HepG2 (cell line): Measurements from ENCODE around the gene TM2D3. TPM values are rescaled to one million over a fixed set of nuclear protein-coding genes. Genes with fewer than 3 reads are reported as not detected.
A peak's percentile ranks its signal among the peaks of the same experiment; 100 is the strongest.

Experiments
- FOXP1 ChIP-seq, 2 experiments: fragments of 450-650 bp in 1 of 2; IDR thresholded peaks; 2 replicates each; pipeline ENCODE4 v1.6.1; 2017 to 2018; ENCODE audit warnings: antibody characterized with exemption in 1 of 2
- GTF2F1 ChIP-seq: fragments of 150-350 bp; IDR thresholded peaks from 2 replicates; pipeline ENCODE4 v1.6.1; 2014; ENCODE audit warnings: low read length
- HOXA5 ChIP-seq: sonication (generic); formaldehyde crosslinking; IDR thresholded peaks from 2 replicates; pipeline ENCODE4 v1.4.0; 2020; ENCODE audit warnings: missing genetic modification reagents
- KLF13 ChIP-seq: sonication (generic); formaldehyde crosslinking; IDR thresholded peaks from 2 replicates; pipeline ENCODE4 v1.4.0; 2020; ENCODE audit warnings: mild to moderate bottlenecking, missing genetic modification reagents
- PCBP1 ChIP-seq: fragments of 200-400 bp; formaldehyde crosslinking; IDR thresholded peaks from 2 replicates; pipeline ENCODE4 v1.6.1; 2017; ENCODE audit warnings: mild to moderate bottlenecking, low read depth, low read length, borderline replicate concordance
- PHF20 ChIP-seq: sonication (generic); formaldehyde crosslinking; IDR thresholded peaks from 2 replicates; pipeline ENCODE4 v1.5.0; 2020; ENCODE audit warnings: mild to moderate bottlenecking, missing genetic modification reagents
- POGZ ChIP-seq: sonication (generic); formaldehyde crosslinking; IDR thresholded peaks from 2 replicates; pipeline ENCODE4 v1.4.0; 2020; ENCODE audit warnings: mild to moderate bottlenecking, missing genetic modification reagents
- RAD21 ChIP-seq: fragments of 450-650 bp; formaldehyde crosslinking; IDR thresholded peaks from 2 replicates; pipeline ENCODE4 v1.5.0; 2020; ENCODE audit warnings: mild to moderate bottlenecking
- SP140L ChIP-seq: sonication (generic); formaldehyde crosslinking; IDR thresholded peaks from 2 replicates; pipeline ENCODE4 v1.4.0; 2020; ENCODE audit warnings: missing genetic modification reagents, borderline replicate concordance
- ZFP36L2 ChIP-seq: sonication (generic); formaldehyde crosslinking; IDR thresholded peaks from 2 replicates; pipeline ENCODE4 v1.4.0; 2020; ENCODE audit warnings: missing genetic modification reagents
- ZNF160 ChIP-seq: sonication (generic); formaldehyde crosslinking; IDR thresholded peaks from 2 replicates; pipeline ENCODE4 v1.8.0; 2022; ENCODE audit warnings: mild to moderate bottlenecking, inconsistent platforms, missing genetic modification reagents
- ZNF263 ChIP-seq: sonication (generic); formaldehyde crosslinking; IDR thresholded peaks from 2 replicates; pipeline ENCODE4 v1.4.0; 2020; ENCODE audit warnings: missing genetic modification reagents
- ZNF431 ChIP-seq: sonication (generic); formaldehyde crosslinking; IDR thresholded peaks from 2 replicates; pipeline ENCODE4 v1.9.0; 2022; ENCODE audit warnings: missing genetic modification reagents, low read depth, mild to moderate bottlenecking, borderline replicate concordance
- ZNF512B ChIP-seq: sonication (generic); formaldehyde crosslinking; IDR thresholded peaks from 2 replicates; pipeline ENCODE4 v1.5.1; 2020; ENCODE audit warnings: missing genetic modification reagents, mild to moderate bottlenecking, borderline replicate concordance
- ZNF567 ChIP-seq: sonication (generic); formaldehyde crosslinking; IDR thresholded peaks from 2 replicates; pipeline ENCODE4 v1.8.1; 2023; ENCODE audit warnings: mild to moderate bottlenecking, missing genetic modification reagents, borderline replicate concordance
- ZNF570 ChIP-seq: sonication (generic); formaldehyde crosslinking; IDR thresholded peaks from 2 replicates; pipeline ENCODE4 v1.4.0; 2020; ENCODE audit warnings: mild to moderate bottlenecking, missing genetic modification reagents, borderline replicate concordance
- ZNF674 ChIP-seq: sonication (generic); formaldehyde crosslinking; IDR thresholded peaks from 2 replicates; pipeline ENCODE4 v1.5.0; 2020; ENCODE audit warnings: low read depth, mild to moderate bottlenecking, missing genetic modification reagents
- ZNF792 ChIP-seq: IDR thresholded peaks from 2 replicates; pipeline ENCODE4 v1.6.1; 2016
- ZNF850 ChIP-seq: sonication (generic); formaldehyde crosslinking; conservative IDR thresholded peaks from 2 replicates; pipeline ENCODE4 v1.9.0; 2021; ENCODE audit warnings: mild to moderate bottlenecking, missing genetic modification reagents
- polyA plus RNA-seq, 8 experiments: library from polyadenylated mRNA; depleted of rRNA in 3 of 8; stranded (reverse) in 7 of 8; unstranded in 1 of 8; fragments of >200 nt; fragmentation: Illumina TruSeq in 4 of 8; extraction: Trizol in 4 of 8; gene quantifications; 2 replicates each; pipeline versions ENCODE4 v1.2.1 to v1.2.3, GENCODE V29; 2011 to 2016; ENCODE audit warnings: low read depth in 4 of 8, missing spikeins in 1 of 8, mixed read lengths in 1 of 8; ENCODE audit not compliant: insufficient read depth in 1 of 8
- total RNA-seq, 5 experiments: library from RNA; depleted of rRNA; stranded (reverse); fragments of >200 nt; fragmentation: Illumina TruSeq; extraction: Trizol; gene quantifications; 2 replicates each; pipeline ENCODE4 v1.2.3, GENCODE V29; 2016; ENCODE audit warnings: low read depth in 1 of 5
- TF ChIP-seq, protein P1 (sequence below): sonication (generic); formaldehyde crosslinking; IDR thresholded peaks from 2 replicates; pipeline ENCODE4 v1.4.0; 2020; ENCODE audit warnings: missing genetic modification reagents, borderline replicate concordance
- TF ChIP-seq, protein P2 (sequence below): sonication (generic); formaldehyde crosslinking; IDR thresholded peaks from 2 replicates; pipeline ENCODE4 v1.9.0; 2021; ENCODE audit warnings: missing genetic modification reagents, mild to moderate bottlenecking, borderline replicate concordance
- TF ChIP-seq, protein P3 (sequence below): fragments of 450-650 bp; IDR thresholded peaks from 2 replicates; pipeline ENCODE4 v1.6.1; 2016

Gene TM2D3
- total and polyA plus RNA-seq, 2 of the 13 experiments (the other 11 are each of a cell fraction or from before 2014, with no cell fraction given) = 31.1 to 72.7 TPM

DNA sequence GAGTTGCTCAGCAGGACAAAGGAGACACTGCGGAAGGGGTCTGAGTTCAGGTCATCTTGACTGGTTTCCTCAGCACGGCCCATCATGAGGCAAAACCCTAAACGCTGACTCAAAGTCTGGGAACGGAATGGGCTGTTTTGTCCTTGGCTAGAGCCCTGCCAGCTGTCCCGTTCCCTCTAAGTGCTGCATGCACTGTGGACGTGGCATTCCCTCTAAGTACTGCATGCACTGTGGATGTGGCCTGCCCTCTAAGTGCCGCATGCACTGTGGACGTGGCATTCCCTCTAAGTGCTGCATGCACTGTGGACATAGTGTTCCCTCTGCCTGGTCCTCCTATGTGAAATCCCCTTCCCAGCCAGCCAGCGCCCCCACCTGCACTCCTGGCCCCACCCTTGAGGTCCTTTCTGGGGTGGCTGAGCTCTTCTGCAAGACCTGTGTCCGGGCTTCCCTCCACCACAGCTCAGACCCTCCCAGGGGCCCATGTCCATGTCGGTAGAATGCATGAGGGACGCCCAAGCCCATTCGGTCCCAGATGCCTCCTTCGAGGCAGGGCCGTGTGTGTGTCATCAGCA is 36.7 kb downstream of the TM2D3 start (continued):
- TF ChIP-seq HOXA5 (CRISPR knock-in tag) (no peak), ZNF512B (CRISPR knock-in tag) (no peak), FOXP1 (IDR thresholded peaks at IDR 0.05) (no peak), FOXP1 (CRISPR knock-in tag; IDR thresholded peaks at IDR 0.05) (no peak), ZNF263 (no peak), RAD21 (CRISPR knock-in tag) (no peak), PHF20 (no peak), ZNF160 (no peak), ZFP36L2 (CRISPR knock-in tag) (no peak), KLF13 (CRISPR knock-in tag) (no peak), ZNF431 (CRISPR knock-in tag) (no peak), ZNF570 (CRISPR knock-in tag) (no peak), PCBP1 (0 out of 2 replicates have a peak, but pooled peaks have one; percentile 18), ZNF567 (CRISPR knock-in tag) (no peak), ZNF792 (CRISPR knock-in tag) (no peak), ZNF850 (CRISPR knock-in tag) (no peak), GTF2F1 (no peak), ZNF674 (CRISPR knock-in tag) (no peak), SP140L (CRISPR knock-in tag) (no peak), POGZ (CRISPR knock-in tag) (no peak)
- TF ChIP-seq, protein P1, sequence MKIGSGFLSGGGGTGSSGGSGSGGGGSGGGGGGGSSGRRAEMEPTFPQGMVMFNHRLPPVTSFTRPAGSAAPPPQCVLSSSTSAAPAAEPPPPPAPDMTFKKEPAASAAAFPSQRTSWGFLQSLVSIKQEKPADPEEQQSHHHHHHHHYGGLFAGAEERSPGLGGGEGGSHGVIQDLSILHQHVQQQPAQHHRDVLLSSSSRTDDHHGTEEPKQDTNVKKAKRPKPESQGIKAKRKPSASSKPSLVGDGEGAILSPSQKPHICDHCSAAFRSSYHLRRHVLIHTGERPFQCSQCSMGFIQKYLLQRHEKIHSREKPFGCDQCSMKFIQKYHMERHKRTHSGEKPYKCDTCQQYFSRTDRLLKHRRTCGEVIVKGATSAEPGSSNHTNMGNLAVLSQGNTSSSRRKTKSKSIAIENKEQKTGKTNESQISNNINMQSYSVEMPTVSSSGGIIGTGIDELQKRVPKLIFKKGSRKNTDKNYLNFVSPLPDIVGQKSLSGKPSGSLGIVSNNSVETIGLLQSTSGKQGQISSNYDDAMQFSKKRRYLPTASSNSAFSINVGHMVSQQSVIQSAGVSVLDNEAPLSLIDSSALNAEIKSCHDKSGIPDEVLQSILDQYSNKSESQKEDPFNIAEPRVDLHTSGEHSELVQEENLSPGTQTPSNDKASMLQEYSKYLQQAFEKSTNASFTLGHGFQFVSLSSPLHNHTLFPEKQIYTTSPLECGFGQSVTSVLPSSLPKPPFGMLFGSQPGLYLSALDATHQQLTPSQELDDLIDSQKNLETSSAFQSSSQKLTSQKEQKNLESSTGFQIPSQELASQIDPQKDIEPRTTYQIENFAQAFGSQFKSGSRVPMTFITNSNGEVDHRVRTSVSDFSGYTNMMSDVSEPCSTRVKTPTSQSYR (CRISPR knock-in tag) = no peak
- TF ChIP-seq, protein P2, sequence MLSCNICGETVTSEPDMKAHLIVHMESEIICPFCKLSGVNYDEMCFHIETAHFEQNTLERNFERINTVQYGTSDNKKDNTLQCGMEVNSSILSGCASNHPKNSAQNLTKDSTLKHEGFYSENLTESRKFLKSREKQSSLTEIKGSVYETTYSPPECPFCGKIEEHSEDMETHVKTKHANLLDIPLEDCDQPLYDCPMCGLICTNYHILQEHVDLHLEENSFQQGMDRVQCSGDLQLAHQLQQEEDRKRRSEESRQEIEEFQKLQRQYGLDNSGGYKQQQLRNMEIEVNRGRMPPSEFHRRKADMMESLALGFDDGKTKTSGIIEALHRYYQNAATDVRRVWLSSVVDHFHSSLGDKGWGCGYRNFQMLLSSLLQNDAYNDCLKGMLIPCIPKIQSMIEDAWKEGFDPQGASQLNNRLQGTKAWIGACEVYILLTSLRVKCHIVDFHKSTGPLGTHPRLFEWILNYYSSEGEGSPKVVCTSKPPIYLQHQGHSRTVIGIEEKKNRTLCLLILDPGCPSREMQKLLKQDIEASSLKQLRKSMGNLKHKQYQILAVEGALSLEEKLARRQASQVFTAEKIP (CRISPR knock-in tag) = no peak
- TF ChIP-seq, protein P3, sequence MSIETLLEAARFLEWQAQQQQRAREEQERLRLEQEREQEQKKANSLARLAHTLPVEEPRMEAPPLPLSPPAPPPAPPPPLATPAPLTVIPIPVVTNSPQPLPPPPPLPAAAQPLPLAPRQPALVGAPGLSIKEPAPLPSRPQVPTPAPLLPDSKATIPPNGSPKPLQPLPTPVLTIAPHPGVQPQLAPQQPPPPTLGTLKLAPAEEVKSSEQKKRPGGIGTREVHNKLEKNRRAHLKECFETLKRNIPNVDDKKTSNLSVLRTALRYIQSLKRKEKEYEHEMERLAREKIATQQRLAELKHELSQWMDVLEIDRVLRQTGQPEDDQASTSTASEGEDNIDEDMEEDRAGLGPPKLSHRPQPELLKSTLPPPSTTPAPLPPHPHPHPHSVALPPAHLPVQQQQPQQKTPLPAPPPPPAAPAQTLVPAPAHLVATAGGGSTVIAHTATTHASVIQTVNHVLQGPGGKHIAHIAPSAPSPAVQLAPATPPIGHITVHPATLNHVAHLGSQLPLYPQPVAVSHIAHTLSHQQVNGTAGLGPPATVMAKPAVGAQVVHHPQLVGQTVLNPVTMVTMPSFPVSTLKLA = no peak
